Fibroblast of lung (primary cell): ENCODE results near the gene HSPA2. TPM values are rescaled to one million over a fixed set of nuclear protein-coding genes. Genes with fewer than 3 reads are reported as not detected.
"Not testable (repeated sequence)": the region's sequence is repeated elsewhere in the genome, so short reads cannot be mapped to it uniquely, and the experiment has no call there.

ENCODE experiments used
- DNase-seq, 2 donors: peaks; one replicate each; pipeline versions ENCODE4 v3.0.0 to v3.0.0-alpha.2; 2010; ENCODE audit warnings: low read depth in 2 of 2
- H2AFZ ChIP-seq: 2 replicates; pipeline ENCODE4 v1.5.1; 2012; ENCODE audit warnings: low read length, control low read depth, inconsistent platforms
- H3K27ac ChIP-seq: 2 replicates; pipeline ENCODE4 v1.5.1; 2011; ENCODE audit warnings: low read length, control low read depth; ENCODE audit not compliant: insufficient read depth
- H3K27me3 ChIP-seq: 2 replicates; pipeline ENCODE4 v1.5.1; 2011; ENCODE audit warnings: mild to moderate bottlenecking, low read length; ENCODE audit not compliant: control insufficient read depth, insufficient read depth
- H3K36me3 ChIP-seq: 2 replicates; pipeline ENCODE4 v1.5.1; 2011; ENCODE audit warnings: low read length; ENCODE audit not compliant: control insufficient read depth, insufficient read depth
- H3K4me1 ChIP-seq: 2 replicates; pipeline ENCODE4 v1.5.1; 2011; ENCODE audit warnings: low read length; ENCODE audit not compliant: control insufficient read depth, insufficient read depth; ENCODE audit errors: extremely low read depth
- H3K4me2 ChIP-seq: 2 replicates; pipeline ENCODE4 v1.5.1; 2011; ENCODE audit warnings: low read length, control low read depth; ENCODE audit not compliant: insufficient read depth; ENCODE audit errors: extremely low read depth
- H3K4me3 ChIP-seq, 4 experiments: fragments of 200-600 bp in 1 of 4; sonication (generic) in 1 of 4; replicated peaks in 1 of 4; 2 replicates each; pipeline ENCODE4 v1.5.1; 2011 to 2016; ENCODE audit warnings: low read length in 4 of 4, low read depth in 3 of 4, mild to moderate bottlenecking in 3 of 4, control low read depth in 2 of 4, inconsistent platforms in 1 of 4, mixed read lengths in 1 of 4; ENCODE audit not compliant: insufficient read depth in 1 of 4; ENCODE audit errors: control extremely low read depth in 1 of 4
- H3K79me2 ChIP-seq: 2 replicates; pipeline ENCODE4 v1.5.1; 2012; ENCODE audit warnings: mild to moderate bottlenecking, low read length, inconsistent platforms; ENCODE audit not compliant: control insufficient read depth, insufficient read depth
- H3K9ac ChIP-seq: 2 replicates; pipeline ENCODE4 v1.5.1; 2011; ENCODE audit warnings: mild to moderate bottlenecking, low read length, control low read depth; ENCODE audit not compliant: insufficient read depth
- H3K9me3 ChIP-seq: 2 replicates; pipeline ENCODE4 v1.5.1; 2012; ENCODE audit warnings: low read depth, low read length; ENCODE audit not compliant: control insufficient read depth, insufficient read depth
- H4K20me1 ChIP-seq: 2 replicates; pipeline ENCODE4 v1.5.1; 2011; ENCODE audit warnings: low read length; ENCODE audit not compliant: control insufficient read depth, insufficient read depth; ENCODE audit errors: extremely low read depth
- EZH2 ChIP-seq: IDR thresholded peaks from 2 replicates; pipeline ENCODE4 v1.5.1; 2012; ENCODE audit warnings: low read length, control low read depth, mild to moderate bottlenecking; ENCODE audit errors: missing control alignments
- polyA plus RNA-seq, 2 donors: library from polyadenylated mRNA; depleted of rRNA in 1 of 2; stranded (reverse) in 1 of 2; unstranded in 1 of 2; fragments of >200 nt; gene quantifications; 2 replicates each; pipeline ENCODE4 v1.2.1, GENCODE V29; 2011 to 2012; ENCODE audit warnings: missing spikeins in 1 of 2
- total RNA-seq: library from RNA; depleted of rRNA; stranded (reverse); fragments of >200 nt; gene quantifications from 2 replicates; pipeline ENCODE4 v1.2.1, GENCODE V29; 2014
- TF ChIP-seq, protein P1 (sequence below), 2 donors: IDR thresholded peaks in 1 of 2; conservative IDR thresholded peaks in 1 of 2; 1 replicate in 1 of 2; 2 replicates in 1 of 2; pipeline ENCODE4 v1.5.1; 2011 to 2012; ENCODE audit warnings: low read length in 2 of 2, control low read depth in 1 of 2, inconsistent platforms in 1 of 2, low read depth in 1 of 2, mild to moderate bottlenecking in 1 of 2

HSPA2 gene
- total and polyA plus RNA-seq, 2 donors (not counting 1 experiment from before 2014, with no cell fraction given), result 9.9 to 50.0 TPM

DNA sequence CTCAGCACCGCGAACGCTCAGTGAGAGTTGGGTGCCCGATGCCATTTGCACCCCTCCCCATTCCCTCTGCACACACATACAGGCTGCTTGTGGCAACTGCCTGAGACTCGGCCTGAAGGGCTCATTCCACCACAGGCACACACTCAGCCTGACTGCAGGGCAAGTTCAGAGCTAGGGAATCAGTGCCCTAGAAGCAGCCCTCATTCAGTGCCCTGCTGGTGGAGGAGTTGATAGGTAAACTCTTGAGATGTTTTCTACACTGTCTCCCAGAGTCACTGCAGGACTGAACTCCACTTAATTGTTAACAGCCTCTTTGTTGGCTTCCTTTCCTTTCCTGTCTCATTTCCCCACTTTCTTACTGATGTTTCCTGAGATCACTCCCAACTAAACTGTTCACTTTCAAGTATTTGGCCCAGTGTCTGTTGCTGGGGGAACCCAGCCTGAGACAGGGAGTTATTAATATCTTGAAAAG, 26.1 kb downstream of the HSPA2 start:
- no peak for TF ChIP-seq EZH2
- TF ChIP-seq, protein P1, sequence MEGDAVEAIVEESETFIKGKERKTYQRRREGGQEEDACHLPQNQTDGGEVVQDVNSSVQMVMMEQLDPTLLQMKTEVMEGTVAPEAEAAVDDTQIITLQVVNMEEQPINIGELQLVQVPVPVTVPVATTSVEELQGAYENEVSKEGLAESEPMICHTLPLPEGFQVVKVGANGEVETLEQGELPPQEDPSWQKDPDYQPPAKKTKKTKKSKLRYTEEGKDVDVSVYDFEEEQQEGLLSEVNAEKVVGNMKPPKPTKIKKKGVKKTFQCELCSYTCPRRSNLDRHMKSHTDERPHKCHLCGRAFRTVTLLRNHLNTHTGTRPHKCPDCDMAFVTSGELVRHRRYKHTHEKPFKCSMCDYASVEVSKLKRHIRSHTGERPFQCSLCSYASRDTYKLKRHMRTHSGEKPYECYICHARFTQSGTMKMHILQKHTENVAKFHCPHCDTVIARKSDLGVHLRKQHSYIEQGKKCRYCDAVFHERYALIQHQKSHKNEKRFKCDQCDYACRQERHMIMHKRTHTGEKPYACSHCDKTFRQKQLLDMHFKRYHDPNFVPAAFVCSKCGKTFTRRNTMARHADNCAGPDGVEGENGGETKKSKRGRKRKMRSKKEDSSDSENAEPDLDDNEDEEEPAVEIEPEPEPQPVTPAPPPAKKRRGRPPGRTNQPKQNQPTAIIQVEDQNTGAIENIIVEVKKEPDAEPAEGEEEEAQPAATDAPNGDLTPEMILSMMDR (conservative IDR thresholded peaks at IDR 0.05 in 1 of 2, IDR thresholded peaks at IDR 0.05 in 1 of 2; ENCODE audit: low read depth in 1 of 2, low read length in 2 of 2), result no peak
- Histone ChIP-seq H4K20me1 (no peaks in the 10 kb centered on the region), H3K36me3 (no peaks in the 10 kb centered on the region), H3K4me2 (no peak overlapping the region), H3K27me3 (no peaks in the 10 kb centered on the region), H3K9me3 (no peaks in the 10 kb centered on the region), H3K4me1 (peaks cover 5% of the 10 kb centered on the region), H3K27ac (no peak overlapping the region), H2AFZ (peak overlapping the region; percentile 40), H3K9ac (no peak overlapping the region), H3K79me2 (no peaks in the 10 kb centered on the region), H3K4me3 (no peak overlapping the region)
- no peak for DNase-seq

DNA sequence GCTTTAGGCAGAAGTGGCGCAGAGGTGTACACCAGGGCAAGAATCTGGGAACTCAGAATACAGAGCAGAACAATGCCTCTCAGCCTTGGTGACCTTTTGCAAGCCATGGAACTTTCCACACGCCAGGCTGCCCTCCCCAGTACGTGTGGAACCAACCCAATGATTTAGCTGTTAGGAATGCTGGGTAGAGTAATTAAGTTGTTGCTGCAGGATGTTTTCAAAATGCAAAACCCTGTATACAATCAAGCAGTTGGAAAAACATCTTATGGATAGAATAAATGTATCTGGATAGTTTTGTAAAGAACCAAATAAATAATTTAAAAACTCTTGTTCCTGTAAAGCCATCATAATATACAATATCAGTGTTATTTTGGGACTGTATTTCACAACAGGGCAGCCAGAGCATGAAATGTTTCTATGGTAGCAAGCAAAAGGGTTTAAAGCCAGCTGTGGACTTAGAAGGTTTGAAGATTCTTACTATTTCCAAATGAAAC, 28.6 kb downstream of the HSPA2 start:
- Histone ChIP-seq H3K9ac (no peak overlapping the region), H4K20me1 (no peaks in the 10 kb centered on the region), H3K36me3 (no peaks in the 10 kb centered on the region), H3K4me1 (peaks cover 5% of the 10 kb centered on the region), H3K4me3 (no peak overlapping the region), H3K4me2 (peak overlapping the region; percentile 19), H3K9me3 (no peaks in the 10 kb centered on the region), H3K79me2 (no peaks in the 10 kb centered on the region), H3K27ac (peak overlapping the region; percentile 23), H3K27me3 (no peaks in the 10 kb centered on the region), H2AFZ (no peak overlapping the region)
- no peak for TF ChIP-seq EZH2
- TF ChIP-seq, protein P1 (conservative IDR thresholded peaks at IDR 0.05 in 1 of 2, IDR thresholded peaks at IDR 0.05 in 1 of 2; ENCODE audit: low read depth in 1 of 2, low read length in 2 of 2), result no peak
- peak; percentile 75 to 77 for DNase-seq

DNA sequence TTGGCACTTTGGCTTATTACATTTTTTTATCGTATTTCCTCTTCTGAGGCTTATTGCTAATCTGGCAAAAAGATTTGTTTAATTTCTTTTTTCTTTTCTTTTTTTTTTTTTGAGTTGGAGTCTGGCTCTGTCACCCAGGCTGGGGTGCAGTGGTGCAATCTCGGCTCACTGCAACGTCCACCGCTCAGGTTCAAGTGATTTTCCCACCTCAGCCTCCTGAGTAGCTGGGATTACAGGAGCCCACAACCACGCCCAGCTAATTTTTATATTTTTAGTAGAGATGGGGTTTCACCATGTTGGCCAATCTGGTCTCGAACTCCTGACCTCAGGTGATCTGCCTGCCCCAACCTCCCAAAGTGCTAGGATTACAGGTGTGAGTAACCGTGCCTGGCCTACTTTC, 29.1 kb downstream of the HSPA2 start:
- H3K79me2 ChIP-seq, H3K9me3 ChIP-seq, H4K20me1 ChIP-seq, H3K4me2 ChIP-seq, H3K4me3 ChIP-seq, H3K27me3 ChIP-seq, DNase-seq, H3K27ac ChIP-seq, H2AFZ ChIP-seq, H3K9ac ChIP-seq, H3K4me1 ChIP-seq, H3K36me3 ChIP-seq: not testable (repeated sequence)
